ENCODE results near the gene ZNF677.
"Not testable (repeated sequence)": the region's sequence is repeated elsewhere in the genome, so short reads cannot be mapped to it uniquely, and the experiment has no call there.

ZNF677 gene

DNA sequence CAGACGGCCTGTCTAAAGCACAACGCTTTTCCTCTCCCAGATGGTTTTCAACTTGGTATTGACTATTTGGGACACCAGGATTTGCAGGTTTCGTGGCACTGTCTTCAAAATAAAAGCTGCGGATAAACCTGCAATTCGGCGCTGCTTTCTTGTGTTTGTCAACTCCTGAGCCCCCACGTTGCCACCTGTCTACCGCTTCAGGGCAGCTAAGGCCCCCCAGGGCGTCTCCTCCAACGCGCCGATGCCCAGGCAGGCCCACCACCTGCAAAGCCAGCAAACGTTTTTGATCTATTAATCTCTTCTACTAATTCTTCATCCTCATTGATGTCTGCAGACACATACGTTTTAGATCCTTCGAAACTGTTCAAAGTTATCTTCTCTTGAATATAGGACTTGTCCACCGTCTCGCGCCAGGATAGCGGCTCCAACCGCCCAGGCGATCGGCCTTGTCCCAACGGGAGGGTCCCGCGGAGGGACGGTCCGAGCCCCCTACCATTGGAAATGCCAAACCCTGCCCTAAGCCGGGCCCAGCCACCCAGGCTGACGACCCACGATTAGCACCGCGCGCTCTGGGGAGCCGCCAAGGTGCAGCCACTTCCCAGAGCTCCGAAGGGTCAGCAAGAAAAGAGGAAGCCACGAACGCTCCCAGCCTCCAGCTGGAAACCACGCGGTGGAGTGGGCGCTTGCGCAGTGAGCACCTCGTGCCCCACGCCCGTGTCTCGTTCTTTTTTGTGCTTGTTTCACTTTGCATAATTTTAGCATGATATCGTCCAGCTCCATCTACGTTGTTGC, 36.3 kb upstream of the ZNF677 start:
- Histone ChIP-seq H3K4me2 (ENCODE audit: low read depth, low read length, poor library complexity, severe bottlenecking) (no peak overlapping the region), H3K27ac (ENCODE audit: low read depth, low read length) (no peak overlapping the region), H3K36me3 (ENCODE audit: low read length) (no peaks in the 10 kb centered on the region), H3K79me2 (ENCODE audit: insufficient read depth, low read length) (no peaks in the 10 kb centered on the region), H3K9me2 (replicated peaks; ENCODE audit: insufficient read depth, low read length) (no peaks in the 10 kb centered on the region), H3K4me3 (ENCODE audit: insufficient read depth, low read length, poor library complexity, severe bottlenecking) (no peak overlapping the region), H3F3A (ENCODE audit: insufficient read depth) (no peaks in the 10 kb centered on the region), H3K9ac (ENCODE audit: low read length) (no peak overlapping the region), H4K20me1 (ENCODE audit: low read depth, low read length) (no peaks in the 10 kb centered on the region), H3K27me3 (ENCODE audit: low read length) (no peaks in the 10 kb centered on the region), H3K9me3 (ENCODE audit: insufficient read depth, low read length) (peaks cover 25% of the 10 kb centered on the region; the same call in 1 of the 2 replicates), H2AFZ (ENCODE audit: low read depth, low read length, severe bottlenecking) (no peak overlapping the region)
- no peak for TF ChIP-seq EZH2phosphoT487 (conservative IDR thresholded peaks at IDR 0.05; ENCODE audit: low read length)
- TF ChIP-seq, protein P1, sequence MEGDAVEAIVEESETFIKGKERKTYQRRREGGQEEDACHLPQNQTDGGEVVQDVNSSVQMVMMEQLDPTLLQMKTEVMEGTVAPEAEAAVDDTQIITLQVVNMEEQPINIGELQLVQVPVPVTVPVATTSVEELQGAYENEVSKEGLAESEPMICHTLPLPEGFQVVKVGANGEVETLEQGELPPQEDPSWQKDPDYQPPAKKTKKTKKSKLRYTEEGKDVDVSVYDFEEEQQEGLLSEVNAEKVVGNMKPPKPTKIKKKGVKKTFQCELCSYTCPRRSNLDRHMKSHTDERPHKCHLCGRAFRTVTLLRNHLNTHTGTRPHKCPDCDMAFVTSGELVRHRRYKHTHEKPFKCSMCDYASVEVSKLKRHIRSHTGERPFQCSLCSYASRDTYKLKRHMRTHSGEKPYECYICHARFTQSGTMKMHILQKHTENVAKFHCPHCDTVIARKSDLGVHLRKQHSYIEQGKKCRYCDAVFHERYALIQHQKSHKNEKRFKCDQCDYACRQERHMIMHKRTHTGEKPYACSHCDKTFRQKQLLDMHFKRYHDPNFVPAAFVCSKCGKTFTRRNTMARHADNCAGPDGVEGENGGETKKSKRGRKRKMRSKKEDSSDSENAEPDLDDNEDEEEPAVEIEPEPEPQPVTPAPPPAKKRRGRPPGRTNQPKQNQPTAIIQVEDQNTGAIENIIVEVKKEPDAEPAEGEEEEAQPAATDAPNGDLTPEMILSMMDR (IDR thresholded peaks at IDR 0.05; ENCODE audit: insufficient read depth, low read length, poor library complexity, severe bottlenecking) = no peak

DNA sequence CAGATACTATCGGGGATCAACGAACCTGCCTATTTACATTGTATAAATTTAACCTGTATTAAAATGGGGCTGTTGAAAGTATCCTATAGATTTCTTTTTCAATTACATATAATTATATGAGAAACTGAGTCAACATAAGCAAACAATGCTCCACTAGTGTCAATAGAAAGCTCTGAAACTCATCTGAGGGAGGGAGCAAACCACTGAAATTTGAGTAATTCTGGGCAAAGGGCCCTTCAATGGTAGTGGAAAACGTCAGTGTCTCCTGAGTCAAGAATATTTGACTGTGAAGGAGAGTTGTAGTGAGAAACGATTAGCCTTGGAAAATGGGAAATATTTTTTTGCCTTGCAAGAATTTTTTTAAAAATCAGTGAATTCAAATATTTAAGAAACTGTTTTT, 30.4 kb upstream of the ZNF677 start:
- Histone ChIP-seq H3K36me3 (ENCODE audit: low read length) (no peaks in the 10 kb centered on the region), H3K9me3 (ENCODE audit: insufficient read depth, low read length) (no peaks in the 10 kb centered on the region), H3K27me3 (ENCODE audit: low read length) (no peaks in the 10 kb centered on the region), H3K4me3 (ENCODE audit: insufficient read depth, low read length, poor library complexity, severe bottlenecking) (no peak overlapping the region), H3K9ac (ENCODE audit: low read length) (no peak overlapping the region), H2AFZ (ENCODE audit: low read depth, low read length, severe bottlenecking) (no peak overlapping the region), H3F3A (ENCODE audit: insufficient read depth) (no peaks in the 10 kb centered on the region), H3K27ac (ENCODE audit: low read depth, low read length) (no peak overlapping the region), H3K9me2 (replicated peaks; ENCODE audit: insufficient read depth, low read length) (no peaks in the 10 kb centered on the region), H3K4me2 (ENCODE audit: low read depth, low read length, poor library complexity, severe bottlenecking) (no peak overlapping the region), H4K20me1 (ENCODE audit: low read depth, low read length) (no peaks in the 10 kb centered on the region), H3K79me2 (ENCODE audit: insufficient read depth, low read length) (no peaks in the 10 kb centered on the region)
- TF ChIP-seq, protein P1 (IDR thresholded peaks at IDR 0.05; ENCODE audit: insufficient read depth, low read length, poor library complexity, severe bottlenecking) = no peak
- TF ChIP-seq EZH2phosphoT487 (conservative IDR thresholded peaks at IDR 0.05; ENCODE audit: low read length) = no peak

DNA sequence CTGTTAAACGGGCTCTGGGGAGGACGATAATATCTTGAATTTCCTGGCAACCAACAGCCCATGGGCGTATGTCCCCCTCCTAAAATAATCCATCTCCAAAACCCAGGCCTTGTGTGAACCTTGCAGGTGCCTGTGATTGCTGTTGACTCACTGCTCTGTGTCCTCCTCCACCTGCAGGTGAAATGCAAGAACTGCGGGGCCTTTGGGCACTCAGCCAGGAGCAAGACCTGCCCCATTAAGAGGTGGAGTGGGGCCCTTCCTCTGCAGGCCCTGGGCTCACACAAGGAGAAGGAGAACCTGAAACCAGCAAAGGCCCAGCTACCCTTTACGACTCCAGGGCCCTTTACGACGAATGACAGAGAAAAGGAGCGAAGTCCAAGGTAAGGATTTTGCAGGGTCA, 27.3 kb upstream of the ZNF677 start:
- H4K20me1 ChIP-seq (ENCODE audit: low read depth, low read length); H3F3A ChIP-seq (ENCODE audit: insufficient read depth); H3K27ac ChIP-seq (ENCODE audit: low read depth, low read length): not testable (repeated sequence)

DNA sequence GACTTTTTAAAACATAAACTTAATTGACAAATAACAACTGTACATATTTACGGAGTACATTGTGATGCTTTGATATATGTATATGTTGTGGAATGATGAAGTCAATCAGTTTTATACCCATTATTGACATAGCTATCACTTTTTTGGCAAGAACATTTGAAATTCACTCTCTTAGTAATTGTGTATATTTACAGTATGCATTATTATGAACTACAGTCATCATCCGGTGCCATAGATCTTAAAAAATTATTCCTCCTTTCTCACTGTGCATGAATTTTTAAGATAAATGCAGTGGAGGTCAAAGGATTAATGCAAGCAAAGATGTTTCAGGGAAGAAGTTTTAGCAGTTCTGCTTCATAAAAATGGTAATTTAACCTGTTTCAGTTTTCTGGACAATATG, 20.8 kb upstream of the ZNF677 start:
- Histone ChIP-seq H3K27ac (ENCODE audit: low read depth, low read length) (no peak overlapping the region), H3K9me3 (ENCODE audit: insufficient read depth, low read length) (peaks cover 7% of the 10 kb centered on the region; the same call in 1 of the 2 replicates), H3K9ac (ENCODE audit: low read length) (no peak overlapping the region), H3K79me2 (ENCODE audit: insufficient read depth, low read length) (no peaks in the 10 kb centered on the region), H3K27me3 (ENCODE audit: low read length) (no peaks in the 10 kb centered on the region), H2AFZ (ENCODE audit: low read depth, low read length, severe bottlenecking) (no peak overlapping the region), H3K9me2 (replicated peaks; ENCODE audit: insufficient read depth, low read length) (no peaks in the 10 kb centered on the region), H3K4me3 (ENCODE audit: insufficient read depth, low read length, poor library complexity, severe bottlenecking) (no peak overlapping the region), H3K4me2 (ENCODE audit: low read depth, low read length, poor library complexity, severe bottlenecking) (no peak overlapping the region), H4K20me1 (ENCODE audit: low read depth, low read length) (no peaks in the 10 kb centered on the region), H3K36me3 (ENCODE audit: low read length) (no peaks in the 10 kb centered on the region), H3F3A (ENCODE audit: insufficient read depth) (no peaks in the 10 kb centered on the region)
- TF ChIP-seq EZH2phosphoT487 (conservative IDR thresholded peaks at IDR 0.05; ENCODE audit: low read length) = no peak
- TF ChIP-seq, protein P1 (IDR thresholded peaks at IDR 0.05; ENCODE audit: insufficient read depth, low read length, poor library complexity, severe bottlenecking) = no peak

More for the DNA sequence above, 27.3 kb upstream of the ZNF677 start:
- H2AFZ ChIP-seq (ENCODE audit: low read depth, low read length, severe bottlenecking); H3K9me3 ChIP-seq (ENCODE audit: insufficient read depth, low read length); H3K4me2 ChIP-seq (ENCODE audit: low read depth, low read length, poor library complexity, severe bottlenecking); H3K9ac ChIP-seq (ENCODE audit: low read length); H3K27me3 ChIP-seq (ENCODE audit: low read length); H3K79me2 ChIP-seq (ENCODE audit: insufficient read depth, low read length); H3K9me2 ChIP-seq (replicated peaks; ENCODE audit: insufficient read depth, low read length); H3K36me3 ChIP-seq (ENCODE audit: low read length); H3K4me3 ChIP-seq (ENCODE audit: insufficient read depth, low read length, poor library complexity, severe bottlenecking): not testable (repeated sequence)
